ENCODE measurements around the gene NEK9. TPM values are rescaled to one million over a fixed set of nuclear protein-coding genes. Genes with fewer than 3 reads are reported as not detected.

NEK9 gene
- polyA plus RNA-seq, 1 experiment: 82.3 TPM

DNA sequence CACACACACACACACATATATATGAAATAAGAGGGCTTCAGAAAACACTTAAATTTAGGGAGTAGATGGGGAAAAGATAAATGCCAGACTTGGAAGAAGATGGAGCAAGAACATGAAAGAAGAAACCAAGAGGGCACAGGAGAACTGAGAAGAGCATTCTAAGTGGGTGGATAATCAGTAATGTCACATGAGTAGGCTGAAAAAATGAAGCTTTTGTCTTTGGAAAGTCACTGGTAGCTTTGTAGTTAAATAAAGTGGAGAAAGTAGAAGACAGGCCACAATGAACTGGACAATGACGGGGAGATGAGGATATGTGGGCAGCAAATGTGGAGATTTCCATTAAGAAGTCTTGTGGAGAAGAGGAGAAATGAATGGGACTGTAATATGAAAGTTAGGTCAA is 59.6 kb downstream of the NEK9 start:
- DNase-seq (ENCODE audit: low read depth, low spot score): no peak
- TF ChIP-seq, protein P1, sequence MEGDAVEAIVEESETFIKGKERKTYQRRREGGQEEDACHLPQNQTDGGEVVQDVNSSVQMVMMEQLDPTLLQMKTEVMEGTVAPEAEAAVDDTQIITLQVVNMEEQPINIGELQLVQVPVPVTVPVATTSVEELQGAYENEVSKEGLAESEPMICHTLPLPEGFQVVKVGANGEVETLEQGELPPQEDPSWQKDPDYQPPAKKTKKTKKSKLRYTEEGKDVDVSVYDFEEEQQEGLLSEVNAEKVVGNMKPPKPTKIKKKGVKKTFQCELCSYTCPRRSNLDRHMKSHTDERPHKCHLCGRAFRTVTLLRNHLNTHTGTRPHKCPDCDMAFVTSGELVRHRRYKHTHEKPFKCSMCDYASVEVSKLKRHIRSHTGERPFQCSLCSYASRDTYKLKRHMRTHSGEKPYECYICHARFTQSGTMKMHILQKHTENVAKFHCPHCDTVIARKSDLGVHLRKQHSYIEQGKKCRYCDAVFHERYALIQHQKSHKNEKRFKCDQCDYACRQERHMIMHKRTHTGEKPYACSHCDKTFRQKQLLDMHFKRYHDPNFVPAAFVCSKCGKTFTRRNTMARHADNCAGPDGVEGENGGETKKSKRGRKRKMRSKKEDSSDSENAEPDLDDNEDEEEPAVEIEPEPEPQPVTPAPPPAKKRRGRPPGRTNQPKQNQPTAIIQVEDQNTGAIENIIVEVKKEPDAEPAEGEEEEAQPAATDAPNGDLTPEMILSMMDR (IDR thresholded peaks at IDR 0.05; ENCODE audit: low read depth, low read length): no peak
- Histone ChIP-seq H3K4me3 (ENCODE audit: low read depth, low read length) (no peak overlapping the region), H3K27me3 (ENCODE audit: control insufficient read depth, insufficient read depth, low read length) (no peaks in the 10 kb centered on the region), H3K9me3 (ENCODE audit: control insufficient read depth, insufficient read depth, low read length) (no peaks in the 10 kb centered on the region), H3K27ac (ENCODE audit: low read depth, low read length) (no peak overlapping the region)
- POLR2A ChIA-PET: no interaction called here
- CTCF ChIA-PET: interaction anchor here (1.0 to 1.5 kb wide), 2 partner anchors 21 to 162 kb away, joined by 3 to 5 read pairs; no protein-coding TSS in a partner anchor

DNA sequence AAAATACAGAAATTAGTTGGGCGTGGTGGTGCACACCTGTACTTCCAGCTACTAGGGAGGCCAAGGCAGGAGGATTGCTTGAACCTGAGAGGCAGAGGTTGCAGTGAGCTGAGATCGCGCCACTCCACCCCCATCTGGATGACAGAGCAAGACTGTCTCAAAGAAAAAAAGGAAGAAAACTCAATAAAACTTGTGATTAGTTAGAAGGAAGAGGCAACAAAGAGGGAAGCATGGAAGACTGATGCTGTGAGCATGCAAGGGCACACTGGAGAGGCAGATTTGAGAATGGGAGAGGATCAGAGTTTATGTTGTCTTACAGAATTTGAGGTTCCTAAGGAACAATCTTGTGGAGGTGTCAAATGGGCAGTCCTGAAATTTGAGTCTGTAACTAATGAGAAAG is 60.2 kb downstream of the NEK9 start:
- POLR2A ChIA-PET: interaction anchor here (0.6 kb wide), 1 partner anchor 1962 kb away, joined by 6 read pairs; no protein-coding TSS in a partner anchor
- TF ChIP-seq, protein P1 (IDR thresholded peaks at IDR 0.05; ENCODE audit: low read depth, low read length): no peak
- H3K27ac ChIP-seq (ENCODE audit: low read depth, low read length): no peak overlapping the region
- CTCF ChIA-PET: interaction anchor here (1.5 to 2.5 kb wide), 3 partner anchors 21 to 44 kb away, joined by 3 to 7 read pairs (median 5); no protein-coding TSS in a partner anchor
- no peak overlapping the region for H3K4me3 ChIP-seq (ENCODE audit: low read depth, low read length)
- no peaks in the 10 kb centered on the region for H3K9me3 ChIP-seq (ENCODE audit: control insufficient read depth, insufficient read depth, low read length)
- H3K27me3 ChIP-seq (ENCODE audit: control insufficient read depth, insufficient read depth, low read length): no peaks in the 10 kb centered on the region
- DNase-seq (ENCODE audit: low read depth, low spot score): no peak

DNA sequence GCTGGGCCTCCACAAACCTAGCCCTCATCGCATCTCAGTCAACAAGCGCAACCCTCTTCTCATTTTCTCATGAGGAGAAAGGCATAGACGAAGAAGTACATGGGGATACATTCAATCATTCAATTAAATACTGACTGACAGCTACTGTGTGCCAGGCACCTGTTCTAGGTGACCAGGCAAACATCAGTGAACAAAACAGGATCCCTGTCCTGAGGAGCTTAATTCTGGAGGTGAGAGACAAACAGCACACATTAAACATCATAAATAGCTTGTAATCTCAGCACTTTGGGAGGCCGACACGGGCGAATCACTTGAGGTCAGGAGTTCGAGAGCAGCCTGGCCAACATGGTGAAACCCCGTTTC is 62.7 kb downstream of the NEK9 start:
- Histone ChIP-seq H3K27ac (ENCODE audit: low read depth, low read length) (no peak overlapping the region), H3K9me3 (ENCODE audit: control insufficient read depth, insufficient read depth, low read length) (no peaks in the 10 kb centered on the region), H3K27me3 (ENCODE audit: control insufficient read depth, insufficient read depth, low read length) (no peaks in the 10 kb centered on the region), H3K4me3 (ENCODE audit: low read depth, low read length) (peak overlapping the region; percentile 96)
- TF ChIP-seq, protein P1 (IDR thresholded peaks at IDR 0.05; ENCODE audit: low read depth, low read length): no peak
- ChIA-PET CTCF (interaction anchor here (0.5 to 2.5 kb wide), 8 partner anchors 15 to 158 kb away, joined by 3 to 7 read pairs (median 4); no protein-coding TSS in a partner anchor), POLR2A (interaction anchor here (0.6 to 1.3 kb wide), 2 partner anchors 26 to 74 kb away, joined by 3 to 8 read pairs; no protein-coding TSS in a partner anchor)
- no peak for DNase-seq (ENCODE audit: low read depth, low spot score)

DNA sequence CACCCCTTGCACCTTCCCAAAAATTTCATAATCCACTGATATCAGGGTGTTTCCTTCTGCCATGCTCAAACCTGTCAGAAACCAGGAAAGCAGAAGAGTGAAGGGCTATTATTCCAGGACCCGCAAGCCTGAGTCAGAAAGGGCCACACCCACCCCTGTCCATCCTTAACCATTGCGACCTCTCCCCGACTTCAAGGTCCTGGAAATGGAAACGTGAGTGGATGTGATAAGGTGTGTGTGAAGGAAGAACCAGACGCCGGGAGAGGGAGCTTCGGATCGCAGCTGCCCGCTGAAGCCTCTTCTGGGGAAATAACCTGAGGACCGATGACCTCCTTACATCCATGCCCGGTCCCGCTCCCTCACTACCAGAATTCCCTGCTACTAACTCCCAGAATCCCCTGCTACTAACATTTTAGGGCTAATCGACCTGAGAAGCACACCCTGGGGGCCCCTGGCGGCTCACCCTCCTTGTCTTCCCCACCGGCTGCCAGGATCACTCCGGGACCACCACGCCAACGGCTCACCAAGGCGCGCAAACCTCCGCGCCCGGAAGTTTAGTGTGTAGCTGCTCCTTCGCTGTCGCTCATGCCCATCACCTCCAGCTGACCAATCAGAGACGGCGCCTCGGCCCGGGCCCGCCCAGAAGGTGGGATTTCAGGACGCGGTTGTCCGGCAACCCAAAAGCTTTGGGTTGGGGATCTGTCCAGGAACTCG is 63.2 kb downstream of the NEK9 start, which contains the start of gene ACYP1:
Gene ACYP1 (minus strand): TSS at position 534 of the 714 bp plus-strand sequence. CDS start 471 bp downstream, at position 63.
- Histone ChIP-seq H3K27ac (ENCODE audit: low read depth, low read length) (peak within 1 kb of the TSS; percentile 31), H3K4me3 (ENCODE audit: low read depth, low read length) (peak within 1 kb of the TSS; percentile 96), H3K27me3 (ENCODE audit: control insufficient read depth, insufficient read depth, low read length) (no peaks in the 10 kb centered on the region), H3K9me3 (ENCODE audit: control insufficient read depth, insufficient read depth, low read length) (no peaks in the 10 kb centered on the region)
- ChIA-PET POLR2A (interaction anchor here (0.6 to 1.3 kb wide), 2 partner anchors 27 to 74 kb away, joined by 3 to 8 read pairs; no protein-coding TSS in a partner anchor), CTCF (interaction anchor here (0.5 to 1.8 kb wide), 8 partner anchors 14 to 158 kb away, joined by 3 to 6 read pairs (median 4); no protein-coding TSS in a partner anchor)
- TF ChIP-seq, protein P1 (IDR thresholded peaks at IDR 0.05; ENCODE audit: low read depth, low read length): peak; percentile 5; the same call in 1 of the 2 replicates
- peak; percentile 64 for DNase-seq (ENCODE audit: low read depth, low spot score)

DNA sequence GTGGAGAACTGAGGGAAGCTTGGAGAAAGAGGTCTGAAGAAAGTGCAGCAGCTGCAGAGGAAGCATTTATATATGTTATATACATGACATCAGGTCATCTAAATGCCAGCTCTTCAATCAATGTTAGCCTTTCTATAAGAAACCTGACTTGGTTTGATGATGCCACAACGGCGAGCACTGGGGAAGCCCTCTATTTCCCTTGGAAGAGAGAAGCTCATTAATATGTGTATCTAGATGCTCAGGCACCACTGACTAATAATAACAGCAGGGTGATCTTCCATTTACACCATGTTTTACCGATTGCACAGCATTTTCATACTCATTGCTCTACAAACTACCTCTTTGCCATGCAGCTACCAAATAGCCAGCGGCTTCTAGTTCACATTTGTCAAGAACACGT is 63.8 kb downstream of the NEK9 start:
- TF ChIP-seq, protein P1 (IDR thresholded peaks at IDR 0.05; ENCODE audit: low read depth, low read length): no peak
- H3K9me3 ChIP-seq (ENCODE audit: control insufficient read depth, insufficient read depth, low read length): no peaks in the 10 kb centered on the region
- CTCF ChIA-PET: interaction anchor here (1.0 to 1.8 kb wide), 6 partner anchors 13 to 202 kb away, joined by 3 to 6 read pairs (median 4); no protein-coding TSS in a partner anchor
- no peak for DNase-seq (ENCODE audit: low read depth, low spot score)
- peak overlapping the region; percentile 96 for H3K4me3 ChIP-seq (ENCODE audit: low read depth, low read length)
- POLR2A ChIA-PET: interaction anchor here (0.6 to 1.3 kb wide), 2 partner anchors 27 to 98 kb away, joined by 3 to 5 read pairs; no protein-coding TSS in a partner anchor
- H3K27ac ChIP-seq (ENCODE audit: low read depth, low read length): peak overlapping the region; percentile 31
- no peaks in the 10 kb centered on the region for H3K27me3 ChIP-seq (ENCODE audit: control insufficient read depth, insufficient read depth, low read length)
